WTC11 (cell line): ENCODE data around the gene GPR61. TPM values are rescaled to one million over a fixed set of nuclear protein-coding genes. Genes with fewer than 3 reads are reported as not detected.
A peak's percentile ranks its signal among the peaks of the same experiment; 100 is the strongest.

ENCODE experiments used
- ATAC-seq: fragments of 200-7000 bp; cut with Tn5 transposase; 2 replicates; pipeline ENCODE4 v1.10.0; 2021; ENCODE audit warnings: mild to moderate bottlenecking, moderate library complexity
- CTCF ChIA-PET: fragments of 300-600 bp; sonication (Branson Sonifier 250); formaldehyde crosslinking; loops from one replicate; lab custom pipeline; 2021; ENCODE audit warnings: antibody characterized with exemption; lab: Charles Lee
- POLR2A ChIA-PET: fragments of 350-600 bp; sonication (Branson Sonifier 250); formaldehyde crosslinking; loops from one replicate; lab custom pipeline; 2021; ENCODE audit warnings: antibody characterized with exemption; lab: Charles Lee
- DNase-seq: peaks from one replicate; pipeline ENCODE4 v3.0.0; 2021; ENCODE audit warnings: low spot score
- H3K27ac Mint-ChIP-seq: 2 replicates; pipeline ENCODE4 v1.8.0; 2021; ENCODE audit warnings: mixed read lengths
- H3K27me3 Mint-ChIP-seq: 2 replicates; pipeline ENCODE4 v1.8.0; 2021; ENCODE audit warnings: low read depth, mild to moderate bottlenecking, moderate library complexity, mixed read lengths
- H3K36me3 Mint-ChIP-seq: 2 replicates; pipeline ENCODE4 v1.8.0; 2021; ENCODE audit warnings: mixed read lengths
- H3K4me1 Mint-ChIP-seq: 2 replicates; pipeline ENCODE4 v1.8.0; 2022; ENCODE audit warnings: mixed read lengths
- H3K4me3 Mint-ChIP-seq: 2 replicates; pipeline ENCODE4 v1.8.0; 2021; ENCODE audit warnings: mild to moderate bottlenecking, moderate library complexity, mixed read lengths
- H3K9me3 Mint-ChIP-seq: 2 replicates; pipeline ENCODE4 v1.8.0; 2021; ENCODE audit warnings: mixed read lengths
- CREB1 ChIP-seq: sonication (generic); formaldehyde crosslinking; IDR thresholded peaks from 2 replicates; pipeline ENCODE4 v1.8.0; 2023; ENCODE audit warnings: mild to moderate bottlenecking, missing genetic modification reagents
- ETV6 ChIP-seq: sonication (generic); formaldehyde crosslinking; IDR thresholded peaks from 2 replicates; pipeline ENCODE4 v1.8.1; 2022; ENCODE audit warnings: mild to moderate bottlenecking, missing genetic modification reagents
- FOXJ3 ChIP-seq: sonication (generic); formaldehyde crosslinking; IDR thresholded peaks from 2 replicates; pipeline ENCODE4 v1.9.0; 2021; ENCODE audit warnings: missing genetic modification reagents, mild to moderate bottlenecking, borderline replicate concordance
- JAZF1 ChIP-seq: fragments of 250-450 bp; sonication (Bioruptor Pico); IDR thresholded peaks from 2 replicates; pipeline ENCODE4 v1.9.0; 2021; ENCODE audit warnings: moderate library complexity, mild to moderate bottlenecking, inconsistent platforms
- JUN ChIP-seq: sonication (generic); formaldehyde crosslinking; IDR thresholded peaks from 2 replicates; pipeline ENCODE4 v1.8.0; 2023; ENCODE audit warnings: mild to moderate bottlenecking, missing genetic modification reagents
- MXD4 ChIP-seq: fragments of 250-450 bp; sonication (Bioruptor Pico); IDR thresholded peaks from 2 replicates; pipeline ENCODE4 v1.8.0; 2021; ENCODE audit warnings: mild to moderate bottlenecking, moderate library complexity, borderline replicate concordance
- NFE2L1 ChIP-seq: sonication (generic); formaldehyde crosslinking; IDR thresholded peaks from 2 replicates; pipeline ENCODE4 v1.8.1; 2023; ENCODE audit warnings: missing genetic modification reagents
- NR2C2 ChIP-seq: sonication (generic); formaldehyde crosslinking; IDR thresholded peaks from 2 replicates; pipeline ENCODE4 v1.8.0; 2022; ENCODE audit warnings: mild to moderate bottlenecking, missing genetic modification reagents
- SMAD4 ChIP-seq: sonication (generic); formaldehyde crosslinking; IDR thresholded peaks from 2 replicates; pipeline ENCODE4 v1.8.0; 2022; ENCODE audit warnings: mild to moderate bottlenecking, missing genetic modification reagents
- SP1 ChIP-seq: sonication (generic); formaldehyde crosslinking; conservative IDR thresholded peaks from 2 replicates; pipeline ENCODE4 v1.8.1; 2022; ENCODE audit warnings: missing genetic modification reagents
- TCF7 ChIP-seq: sonication (generic); formaldehyde crosslinking; IDR thresholded peaks from 2 replicates; pipeline ENCODE4 v1.8.0; 2022; ENCODE audit warnings: mild to moderate bottlenecking, low read depth, missing genetic modification reagents, moderate library complexity
- ZNF396 ChIP-seq: fragments of 250-450 bp; sonication (Bioruptor Pico); IDR thresholded peaks from 2 replicates; pipeline ENCODE4 v1.8.0; 2021; ENCODE audit warnings: mild to moderate bottlenecking, moderate library complexity, borderline replicate concordance
- ZNF671 ChIP-seq: fragments of 250-450 bp; sonication (Bioruptor Pico); IDR thresholded peaks from 2 replicates; pipeline ENCODE4 v1.8.0; 2021; ENCODE audit warnings: mild to moderate bottlenecking
- total RNA-seq: library from RNA; stranded (reverse); gene quantifications from 3 replicates; pipeline ENCODE4 v1.2.3, GENCODE V29; 2021
- TF ChIP-seq, protein P1 (sequence below): fragments of 250-450 bp; sonication (Bioruptor Pico); conservative IDR thresholded peaks from 2 replicates; pipeline ENCODE4 v1.9.0; 2021; ENCODE audit warnings: mild to moderate bottlenecking
- TF ChIP-seq, protein P2 (sequence below): sonication (generic); formaldehyde crosslinking; IDR thresholded peaks from 2 replicates; pipeline ENCODE4 v1.8.1; 2023; ENCODE audit warnings: mild to moderate bottlenecking, missing genetic modification reagents
- TF ChIP-seq, protein P3 (sequence below): sonication (generic); formaldehyde crosslinking; IDR thresholded peaks from 2 replicates; pipeline ENCODE4 v1.8.1; 2023; ENCODE audit warnings: mild to moderate bottlenecking, missing genetic modification reagents, borderline replicate concordance
- TF ChIP-seq, protein P4 (sequence below): fragments of 250-450 bp; sonication (Bioruptor Pico); IDR thresholded peaks from 2 replicates; pipeline ENCODE4 v1.8.0; 2021; ENCODE audit warnings: mild to moderate bottlenecking

The GPR61 gene
- total RNA-seq, 1 experiment from 2014 or later, result 0.42 TPM

DNA sequence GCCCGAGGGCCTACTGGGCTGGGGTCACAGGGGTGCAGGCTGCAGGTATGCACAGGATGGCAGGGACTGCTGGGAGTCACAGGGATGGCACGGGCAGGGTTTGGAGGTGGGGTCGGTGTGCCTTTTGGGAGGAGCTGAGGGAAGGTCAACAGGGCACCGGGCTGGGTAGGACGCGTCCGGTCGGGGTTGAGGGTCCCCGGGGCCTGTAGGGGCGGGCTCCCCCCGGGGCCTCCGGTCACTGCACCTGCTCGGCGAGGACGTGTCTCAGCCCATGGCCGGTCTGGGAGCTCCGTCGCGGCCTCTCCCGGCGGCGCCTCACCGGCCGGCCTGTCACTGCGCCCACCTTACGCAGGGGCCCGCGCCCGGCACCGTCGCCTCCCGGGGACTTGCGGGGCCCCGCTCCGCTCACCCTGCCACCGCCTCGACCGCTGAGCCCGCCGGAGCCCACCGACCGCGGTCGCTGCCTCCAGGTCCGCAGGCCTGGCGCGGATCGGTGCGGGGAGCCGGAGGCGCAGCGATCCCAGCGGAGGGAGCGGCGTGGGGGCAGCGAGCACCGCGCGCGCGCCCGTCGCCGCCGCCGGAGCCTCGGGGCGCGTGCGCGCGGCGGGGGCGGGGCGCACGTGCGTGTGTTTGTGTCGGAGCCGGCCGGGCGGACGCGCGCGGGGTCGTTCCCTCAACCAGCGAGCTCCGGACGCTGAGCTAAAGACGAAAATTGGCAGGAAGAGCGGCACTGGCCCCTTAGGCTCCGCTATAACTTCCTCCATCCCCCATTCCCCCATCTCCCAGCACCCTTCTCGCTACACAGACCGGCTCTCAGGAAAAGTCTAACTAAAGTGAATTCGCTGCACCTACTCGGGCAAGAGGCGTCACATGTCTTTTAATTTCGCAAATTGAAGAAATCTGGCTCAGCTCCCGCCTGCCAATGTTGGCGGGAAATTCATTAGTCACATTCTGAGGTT is 30.2 kb upstream of the GPR61 start, which contains the start of gene AMIGO1 (continued):
- TF ChIP-seq, protein P1, sequence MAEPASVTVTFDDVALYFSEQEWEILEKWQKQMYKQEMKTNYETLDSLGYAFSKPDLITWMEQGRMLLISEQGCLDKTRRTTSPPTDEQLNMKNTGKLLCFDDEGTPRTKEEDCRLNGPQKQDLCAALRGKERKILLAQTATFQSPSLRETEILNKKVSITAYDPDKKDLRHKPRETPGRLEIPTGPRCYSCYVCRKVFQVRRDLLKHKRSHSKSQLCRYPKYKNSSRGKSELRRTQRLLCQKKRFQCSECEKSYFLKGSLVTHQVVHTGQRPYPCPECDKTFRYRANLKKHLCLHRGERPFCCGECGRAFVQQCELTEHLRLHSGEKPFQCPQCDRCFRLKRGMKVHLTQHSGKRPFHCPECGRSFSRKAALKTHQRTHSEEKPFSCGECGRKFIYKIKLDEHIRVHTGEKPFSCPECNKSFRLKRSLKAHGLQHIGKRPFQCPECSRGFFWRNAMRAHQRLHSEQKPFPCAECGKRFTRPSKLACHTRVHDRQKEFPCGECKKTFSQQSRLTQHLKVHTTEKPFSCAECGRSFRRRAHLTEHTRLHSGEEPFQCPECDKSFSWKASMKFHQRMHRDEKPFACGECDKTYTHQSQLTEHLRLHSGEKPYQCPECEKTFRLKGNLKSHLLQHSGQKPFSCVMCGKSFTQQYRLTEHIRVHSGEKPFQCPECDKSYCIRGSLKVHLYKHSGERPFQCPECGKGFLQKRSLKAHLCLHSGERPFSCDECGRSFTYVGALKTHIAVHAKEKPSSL (CRISPR knock-in tag), result no peak
- TF ChIP-seq, protein P2, sequence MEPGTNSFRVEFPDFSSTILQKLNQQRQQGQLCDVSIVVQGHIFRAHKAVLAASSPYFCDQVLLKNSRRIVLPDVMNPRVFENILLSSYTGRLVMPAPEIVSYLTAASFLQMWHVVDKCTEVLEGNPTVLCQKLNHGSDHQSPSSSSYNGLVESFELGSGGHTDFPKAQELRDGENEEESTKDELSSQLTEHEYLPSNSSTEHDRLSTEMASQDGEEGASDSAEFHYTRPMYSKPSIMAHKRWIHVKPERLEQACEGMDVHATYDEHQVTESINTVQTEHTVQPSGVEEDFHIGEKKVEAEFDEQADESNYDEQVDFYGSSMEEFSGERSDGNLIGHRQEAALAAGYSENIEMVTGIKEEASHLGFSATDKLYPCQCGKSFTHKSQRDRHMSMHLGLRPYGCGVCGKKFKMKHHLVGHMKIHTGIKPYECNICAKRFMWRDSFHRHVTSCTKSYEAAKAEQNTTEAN (CRISPR knock-in tag), result no peak
- TF ChIP-seq ETV6 (CRISPR knock-in tag), result no peak
- TF ChIP-seq NFE2L1, result no peak
- no peak for TF ChIP-seq JUN (CRISPR knock-in tag)
- TF ChIP-seq SP1 (CRISPR knock-in tag), result peak; percentile 51; the same call in 1 of the 2 replicates
- TF ChIP-seq, protein P3, sequence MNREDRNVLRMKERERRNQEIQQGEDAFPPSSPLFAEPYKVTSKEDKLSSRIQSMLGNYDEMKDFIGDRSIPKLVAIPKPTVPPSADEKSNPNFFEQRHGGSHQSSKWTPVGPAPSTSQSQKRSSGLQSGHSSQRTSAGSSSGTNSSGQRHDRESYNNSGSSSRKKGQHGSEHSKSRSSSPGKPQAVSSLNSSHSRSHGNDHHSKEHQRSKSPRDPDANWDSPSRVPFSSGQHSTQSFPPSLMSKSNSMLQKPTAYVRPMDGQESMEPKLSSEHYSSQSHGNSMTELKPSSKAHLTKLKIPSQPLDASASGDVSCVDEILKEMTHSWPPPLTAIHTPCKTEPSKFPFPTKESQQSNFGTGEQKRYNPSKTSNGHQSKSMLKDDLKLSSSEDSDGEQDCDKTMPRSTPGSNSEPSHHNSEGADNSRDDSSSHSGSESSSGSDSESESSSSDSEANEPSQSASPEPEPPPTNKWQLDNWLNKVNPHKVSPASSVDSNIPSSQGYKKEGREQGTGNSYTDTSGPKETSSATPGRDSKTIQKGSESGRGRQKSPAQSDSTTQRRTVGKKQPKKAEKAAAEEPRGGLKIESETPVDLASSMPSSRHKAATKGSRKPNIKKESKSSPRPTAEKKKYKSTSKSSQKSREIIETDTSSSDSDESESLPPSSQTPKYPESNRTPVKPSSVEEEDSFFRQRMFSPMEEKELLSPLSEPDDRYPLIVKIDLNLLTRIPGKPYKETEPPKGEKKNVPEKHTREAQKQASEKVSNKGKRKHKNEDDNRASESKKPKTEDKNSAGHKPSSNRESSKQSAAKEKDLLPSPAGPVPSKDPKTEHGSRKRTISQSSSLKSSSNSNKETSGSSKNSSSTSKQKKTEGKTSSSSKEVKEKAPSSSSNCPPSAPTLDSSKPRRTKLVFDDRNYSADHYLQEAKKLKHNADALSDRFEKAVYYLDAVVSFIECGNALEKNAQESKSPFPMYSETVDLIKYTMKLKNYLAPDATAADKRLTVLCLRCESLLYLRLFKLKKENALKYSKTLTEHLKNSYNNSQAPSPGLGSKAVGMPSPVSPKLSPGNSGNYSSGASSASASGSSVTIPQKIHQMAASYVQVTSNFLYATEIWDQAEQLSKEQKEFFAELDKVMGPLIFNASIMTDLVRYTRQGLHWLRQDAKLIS (CRISPR knock-in tag), result no peak
- TF ChIP-seq TCF7 (CRISPR knock-in tag), result peak; percentile 67; the same call in 1 of the 2 replicates
- no peak for TF ChIP-seq ZNF396
- TF ChIP-seq MXD4 (CRISPR knock-in tag), result no peak
- no peak for TF ChIP-seq NR2C2 (CRISPR knock-in tag)
- TF ChIP-seq FOXJ3 (CRISPR knock-in tag), result no peak
- TF ChIP-seq, protein P4, sequence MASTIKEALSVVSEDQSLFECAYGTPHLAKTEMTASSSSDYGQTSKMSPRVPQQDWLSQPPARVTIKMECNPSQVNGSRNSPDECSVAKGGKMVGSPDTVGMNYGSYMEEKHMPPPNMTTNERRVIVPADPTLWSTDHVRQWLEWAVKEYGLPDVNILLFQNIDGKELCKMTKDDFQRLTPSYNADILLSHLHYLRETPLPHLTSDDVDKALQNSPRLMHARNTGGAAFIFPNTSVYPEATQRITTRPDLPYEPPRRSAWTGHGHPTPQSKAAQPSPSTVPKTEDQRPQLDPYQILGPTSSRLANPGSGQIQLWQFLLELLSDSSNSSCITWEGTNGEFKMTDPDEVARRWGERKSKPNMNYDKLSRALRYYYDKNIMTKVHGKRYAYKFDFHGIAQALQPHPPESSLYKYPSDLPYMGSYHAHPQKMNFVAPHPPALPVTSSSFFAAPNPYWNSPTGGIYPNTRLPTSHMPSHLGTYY (CRISPR knock-in tag), result no peak

DNA sequence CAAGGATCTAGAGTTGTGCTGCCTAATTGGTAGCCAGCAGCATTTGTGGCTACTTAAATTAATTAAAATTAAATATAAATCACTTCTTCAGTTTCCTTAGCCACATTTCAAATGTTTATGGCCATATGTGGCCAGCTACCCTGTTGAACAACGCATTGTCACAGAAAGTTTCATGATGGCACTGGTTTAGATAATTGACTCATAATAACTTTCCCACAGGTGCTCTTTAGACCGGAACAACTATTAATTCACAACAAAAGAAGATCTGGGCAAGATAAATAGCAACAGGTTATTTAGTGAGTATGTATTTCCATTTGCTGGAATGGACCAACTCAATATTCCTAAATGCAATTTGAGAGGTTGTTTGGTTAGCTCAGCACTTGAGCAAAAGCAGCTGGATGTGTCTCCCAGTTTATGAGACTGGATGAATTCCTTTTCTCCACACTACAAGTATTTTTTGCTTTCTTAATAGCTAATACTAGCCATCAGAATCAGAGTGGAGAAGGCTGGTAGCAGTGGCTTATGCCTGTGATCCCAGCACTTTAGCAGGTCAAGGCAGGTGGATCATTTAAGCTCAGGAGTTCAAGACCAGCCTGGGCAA is 26.5 kb upstream of the GPR61 start:
- ATAC-seq (no peak), DNase-seq (no peak)
- peaks cover 16% of the 10 kb centered on the region for H3K4me1 Mint-ChIP-seq
- no peak overlapping the region for H3K4me3 Mint-ChIP-seq
- ChIA-PET POLR2A (no interaction called here), CTCF (interaction anchor here (0.6 to 5.6 kb wide), 7 partner anchors 11 to 127 kb away, joined by 4 to 56 read pairs (median 5); partner anchors contain the start of gene CYB561D1)
- TF ChIP-seq CREB1 (CRISPR knock-in tag), result no peak
- TF ChIP-seq JAZF1, result no peak
- no peak for TF ChIP-seq SMAD4 (CRISPR knock-in tag)
- no peak for TF ChIP-seq ZNF671 (CRISPR knock-in tag)
- H3K27me3 Mint-ChIP-seq, result peaks cover 45% of the 10 kb centered on the region
- no peaks in the 10 kb centered on the region for H3K9me3 Mint-ChIP-seq
- no peaks in the 10 kb centered on the region for H3K36me3 Mint-ChIP-seq
- H3K27ac Mint-ChIP-seq, result no peak overlapping the region
